NB4 (cell line): ENCODE results near the gene POLR2L.

ENCODE experiments used
- CTCF ChIP-seq: IDR thresholded peaks from one replicate; pipeline ENCODE4 v1.5.1; 2012; ENCODE audit warnings: low read depth, low read length
- POLR2A ChIP-seq: IDR thresholded peaks from 2 replicates; pipeline ENCODE4 v1.6.1; 2011; ENCODE audit warnings: mild to moderate bottlenecking; ENCODE audit not compliant: insufficient read length; ENCODE audit errors: extremely low read depth

GRCh38 chr11:889687-890475 lies 47.6 kb upstream of the POLR2L start:
- TF ChIP-seq CTCF (no peak), POLR2A (no peak)
